GM12864 (cell line): ENCODE measurements around the gene KCNN4.

Source experiments
- DNase-seq: peaks from one replicate; pipeline ENCODE4 v3.0.0-alpha.2; 2011; ENCODE audit warnings: low read depth
- H3K4me3 ChIP-seq: 2 replicates; pipeline ENCODE4 v1.5.1; 2011; ENCODE audit warnings: mild to moderate bottlenecking, low read depth, low read length, control low read depth
- TF ChIP-seq, protein P1 (sequence below): IDR thresholded peaks from 2 replicates; pipeline ENCODE4 v1.5.1; 2011; ENCODE audit warnings: low read depth, mild to moderate bottlenecking, moderate library complexity, low read length, control low read depth, inconsistent platforms; ENCODE audit errors: missing control alignments

The KCNN4 gene

GRCh38 chr19:43814663-43815352, 34.0 kb upstream of the KCNN4 start:
- DNase-seq: no peak
- no peak overlapping the region for H3K4me3 ChIP-seq
- TF ChIP-seq, protein P1, sequence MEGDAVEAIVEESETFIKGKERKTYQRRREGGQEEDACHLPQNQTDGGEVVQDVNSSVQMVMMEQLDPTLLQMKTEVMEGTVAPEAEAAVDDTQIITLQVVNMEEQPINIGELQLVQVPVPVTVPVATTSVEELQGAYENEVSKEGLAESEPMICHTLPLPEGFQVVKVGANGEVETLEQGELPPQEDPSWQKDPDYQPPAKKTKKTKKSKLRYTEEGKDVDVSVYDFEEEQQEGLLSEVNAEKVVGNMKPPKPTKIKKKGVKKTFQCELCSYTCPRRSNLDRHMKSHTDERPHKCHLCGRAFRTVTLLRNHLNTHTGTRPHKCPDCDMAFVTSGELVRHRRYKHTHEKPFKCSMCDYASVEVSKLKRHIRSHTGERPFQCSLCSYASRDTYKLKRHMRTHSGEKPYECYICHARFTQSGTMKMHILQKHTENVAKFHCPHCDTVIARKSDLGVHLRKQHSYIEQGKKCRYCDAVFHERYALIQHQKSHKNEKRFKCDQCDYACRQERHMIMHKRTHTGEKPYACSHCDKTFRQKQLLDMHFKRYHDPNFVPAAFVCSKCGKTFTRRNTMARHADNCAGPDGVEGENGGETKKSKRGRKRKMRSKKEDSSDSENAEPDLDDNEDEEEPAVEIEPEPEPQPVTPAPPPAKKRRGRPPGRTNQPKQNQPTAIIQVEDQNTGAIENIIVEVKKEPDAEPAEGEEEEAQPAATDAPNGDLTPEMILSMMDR: no peak

DNA sequence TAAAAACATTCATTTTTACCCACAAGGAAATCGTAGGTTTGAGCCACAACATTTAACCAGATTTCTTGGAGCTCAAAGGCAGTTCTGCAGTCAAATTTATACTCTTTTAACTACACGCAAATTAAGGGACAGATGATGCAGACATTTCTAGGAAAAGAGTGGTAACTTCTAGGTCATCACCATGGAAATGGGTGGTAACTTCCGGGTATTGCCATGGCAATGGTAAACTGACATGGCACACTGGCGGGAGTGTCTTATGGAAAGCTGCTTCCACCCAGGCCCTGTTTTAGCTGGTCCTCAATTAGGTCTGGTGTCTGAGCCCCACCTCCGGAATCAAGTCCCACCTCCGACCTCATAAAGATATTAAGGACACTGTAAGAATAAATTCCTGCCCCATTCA, 31.9 kb upstream of the KCNN4 start:
- TF ChIP-seq, protein P1: no peak
- H3K4me3 ChIP-seq: no peak overlapping the region
- DNase-seq: no peak

DNA sequence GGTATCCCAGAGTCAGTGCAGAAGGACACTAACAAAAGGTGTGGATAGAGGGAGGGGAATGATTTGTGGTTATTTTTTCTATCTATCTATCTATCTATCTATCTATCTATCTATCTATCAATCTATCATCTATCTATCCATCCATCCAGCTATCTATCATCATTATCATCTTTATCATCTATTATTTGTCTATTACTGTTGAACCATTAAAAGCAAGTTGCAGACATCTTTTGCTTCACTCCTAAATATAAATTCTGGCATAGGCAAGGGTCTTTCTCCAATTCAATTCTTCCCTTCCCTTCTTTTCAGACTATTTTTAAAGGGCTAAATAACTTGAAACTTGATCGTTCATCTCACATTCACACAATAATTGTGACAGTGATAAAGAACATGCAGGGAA, 31.5 kb upstream of the KCNN4 start:
- no peak overlapping the region for H3K4me3 ChIP-seq
- TF ChIP-seq, protein P1: no peak
- DNase-seq: no peak

DNA sequence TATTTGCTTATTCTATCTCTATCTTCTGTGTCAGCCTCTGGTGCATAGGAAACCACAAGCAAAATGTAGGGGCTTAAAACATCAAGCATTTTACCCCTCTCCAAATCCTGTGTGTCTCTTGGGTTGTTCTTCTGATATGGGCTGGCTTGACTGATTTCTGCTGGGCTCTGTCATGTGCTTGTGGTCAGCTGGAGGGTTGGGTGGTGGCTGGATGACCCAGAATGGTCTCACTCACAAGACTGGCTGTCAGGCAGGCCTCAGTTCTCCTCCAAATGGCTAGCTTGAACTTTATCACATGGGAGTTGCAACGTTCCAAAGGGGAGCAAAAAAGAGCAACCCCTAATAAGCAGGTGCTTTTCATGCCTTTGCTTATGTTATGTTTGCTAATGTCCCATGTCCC, 31.1 kb upstream of the KCNN4 start:
- no peak for DNase-seq
- H3K4me3 ChIP-seq: no peak overlapping the region
- TF ChIP-seq, protein P1: no peak

GRCh38 chr19:43809762-43810696, 29.3 kb upstream of the KCNN4 start:
- peak; percentile 38 for DNase-seq
- H3K4me3 ChIP-seq: no peak overlapping the region
- TF ChIP-seq, protein P1: peak; percentile 57

GRCh38 chr19:43807651-43808050, 26.9 kb upstream of the KCNN4 start:
- DNase-seq: no peak
- TF ChIP-seq, protein P1: no peak
- H3K4me3 ChIP-seq: no peak overlapping the region
